ENCODE results near the gene PALMD.

The PALMD gene

GRCh38 chr1:99657213-99658030 lies 11.5 kb downstream of the PALMD start:
- DNase-seq (ENCODE audit: low read depth), result no peak
- no peak overlapping the region for H3K4me3 ChIP-seq (ENCODE audit: low read depth, low read length)
- no peak for TF ChIP-seq CTCF (IDR thresholded peaks at IDR 0.05; ENCODE audit: insufficient read depth, low read depth, low read length, missing control alignments)

- no peak for TF ChIP-seq CTCF (IDR thresholded peaks at IDR 0.05; ENCODE audit: insufficient read depth, low read depth, low read length, missing control alignments)
- H3K4me3 ChIP-seq (ENCODE audit: low read depth, low read length), result no peak overlapping the region
- no peak for DNase-seq (ENCODE audit: low read depth)
Measured at GRCh38 chr1:99658031-99658290, 12.0 kb downstream of the PALMD start.

DNA sequence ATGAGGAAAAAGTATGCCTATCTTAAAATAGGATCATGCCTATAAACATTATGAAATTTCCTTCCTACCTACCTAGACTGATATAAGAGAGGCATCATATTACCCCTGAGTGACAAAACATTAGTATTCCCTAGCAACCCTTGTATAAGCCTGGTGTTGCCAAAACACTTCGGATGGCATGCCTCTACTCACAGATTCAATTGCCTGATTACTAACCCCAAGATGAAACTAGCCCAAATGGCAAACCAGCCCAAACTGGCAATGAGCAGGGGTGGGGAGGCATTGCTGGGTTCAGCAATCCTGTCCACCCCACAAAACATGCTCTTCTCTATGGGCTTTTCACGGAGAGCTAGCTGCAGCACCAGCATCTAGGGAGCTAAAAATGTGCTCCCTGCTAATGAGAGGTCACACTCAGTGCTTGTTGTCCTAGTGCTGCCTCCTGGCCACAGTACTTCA lies 13.9 kb downstream of the PALMD start:
- DNase-seq (ENCODE audit: low read depth), result no peak
- H3K4me3 ChIP-seq (ENCODE audit: low read depth, low read length), result no peak overlapping the region
- no peak for TF ChIP-seq CTCF (IDR thresholded peaks at IDR 0.05; ENCODE audit: insufficient read depth, low read depth, low read length, missing control alignments)

DNA sequence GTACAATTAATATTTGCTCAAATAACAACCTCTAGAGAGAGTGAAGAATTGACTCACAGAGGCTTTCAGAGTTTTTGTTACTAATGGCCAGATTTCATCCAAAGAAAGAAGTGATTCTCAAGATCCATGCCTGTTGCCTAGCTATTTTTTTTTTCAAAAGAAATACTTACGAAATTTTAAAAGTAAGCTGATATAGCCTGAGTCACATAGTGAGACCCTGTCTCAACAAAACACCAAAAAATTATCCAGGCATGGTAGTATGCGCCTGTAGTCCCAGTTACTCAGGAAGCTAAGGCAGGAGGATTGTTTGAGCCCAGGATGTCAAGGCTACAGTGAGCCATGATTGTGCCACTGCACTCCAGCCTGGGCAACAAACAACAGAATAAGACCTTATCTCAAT lies 14.6 kb downstream of the PALMD start:
- DNase-seq (ENCODE audit: low read depth), result no peak
- no peak for TF ChIP-seq CTCF (IDR thresholded peaks at IDR 0.05; ENCODE audit: insufficient read depth, low read depth, low read length, missing control alignments)
- H3K4me3 ChIP-seq (ENCODE audit: low read depth, low read length), result no peak overlapping the region

GRCh38 chr1:99661780-99662179 lies 15.9 kb downstream of the PALMD start:
- no peak for TF ChIP-seq CTCF (IDR thresholded peaks at IDR 0.05; ENCODE audit: insufficient read depth, low read depth, low read length, missing control alignments)
- no peak for DNase-seq (ENCODE audit: low read depth)
- H3K4me3 ChIP-seq (ENCODE audit: low read depth, low read length), result no peak overlapping the region

DNA sequence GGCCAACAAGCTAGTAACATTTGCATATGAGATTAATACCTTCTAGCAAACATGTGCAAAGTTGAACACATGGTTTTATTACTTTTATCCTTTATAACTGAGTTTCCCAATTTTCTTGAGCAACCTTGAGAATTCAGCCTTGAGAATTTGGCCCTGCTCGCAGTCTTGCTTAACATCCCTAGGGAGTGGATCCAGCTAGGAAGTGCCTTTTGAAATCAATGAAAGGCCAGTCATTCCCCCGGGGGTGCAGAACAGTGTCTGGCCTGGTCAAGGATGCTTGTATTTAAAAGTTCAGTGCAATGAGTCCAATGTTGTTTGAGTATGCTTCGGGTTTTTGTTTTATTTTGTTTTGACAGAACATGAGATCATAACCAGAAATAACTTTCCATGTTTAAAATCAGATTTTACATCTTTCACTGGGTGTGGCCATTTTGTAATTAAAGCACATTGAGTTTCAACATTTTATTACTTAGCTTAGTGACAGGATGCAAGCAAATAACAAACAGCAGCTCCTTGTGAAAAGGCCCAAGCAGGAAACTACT lies 16.7 kb downstream of the PALMD start:
- H3K4me3 ChIP-seq (ENCODE audit: low read depth, low read length), result no peak overlapping the region
- no peak for TF ChIP-seq CTCF (IDR thresholded peaks at IDR 0.05; ENCODE audit: insufficient read depth, low read depth, low read length, missing control alignments)
- no peak for DNase-seq (ENCODE audit: low read depth)

- TF ChIP-seq CTCF (IDR thresholded peaks at IDR 0.05; ENCODE audit: insufficient read depth, low read depth, low read length, missing control alignments), result no peak
- no peak overlapping the region for H3K4me3 ChIP-seq (ENCODE audit: low read depth, low read length)
- no peak for DNase-seq (ENCODE audit: low read depth)
Measured at GRCh38 chr1:99663501-99663900, 17.6 kb downstream of the PALMD start.
